ENCODE results near the gene ANO6.
"Not testable (repeated sequence)": the region's sequence is repeated elsewhere in the genome, so short reads cannot be mapped to it uniquely, and the experiment has no call there.

ANO6 gene

GRCh38 chr12:45353944-45354343, 138.0 kb downstream of the ANO6 start:
- DNase-seq: no peak

- no peak for DNase-seq
Observed at GRCh38 chr12:45354399-45354798, 138.5 kb downstream of the ANO6 start.

GRCh38 chr12:45355730-45356129, 139.8 kb downstream of the ANO6 start:
- DNase-seq: no peak

- no peak for DNase-seq
Observed at GRCh38 chr12:45356822-45357538, 141.1 kb downstream of the ANO6 start.

- no peak for DNase-seq
Observed at GRCh38 chr12:45357539-45358417, 141.9 kb downstream of the ANO6 start.

- DNase-seq: no peak
Observed at GRCh38 chr12:45362291-45362690, 146.4 kb downstream of the ANO6 start.

- DNase-seq: no peak
Observed at GRCh38 chr12:45363903-45364302, 148.0 kb downstream of the ANO6 start.

GRCh38 chr12:45368841-45369489, 153.1 kb downstream of the ANO6 start:
- no peak for DNase-seq

- DNase-seq: no peak
Observed at GRCh38 chr12:45377815-45378214, 161.9 kb downstream of the ANO6 start.

GRCh38 chr12:45379261-45379660, 163.4 kb downstream of the ANO6 start:
- no peak for DNase-seq

GRCh38 chr12:45381351-45381750, 165.5 kb downstream of the ANO6 start:
- DNase-seq: no peak

GRCh38 chr12:45388545-45388944, 172.7 kb downstream of the ANO6 start:
- peak; percentile 14 for DNase-seq

- no peak for DNase-seq
Observed at GRCh38 chr12:45389426-45389825, 173.5 kb downstream of the ANO6 start.

- not testable (repeated sequence) for DNase-seq
Observed at GRCh38 chr12:45397499-45397898, 181.6 kb downstream of the ANO6 start.

GRCh38 chr12:45398552-45398951, 182.7 kb downstream of the ANO6 start:
- DNase-seq: no peak

GRCh38 chr12:45400991-45401390, 185.1 kb downstream of the ANO6 start:
- no peak for DNase-seq

GRCh38 chr12:45402288-45402687, 186.4 kb downstream of the ANO6 start:
- DNase-seq: no peak

GRCh38 chr12:45406988-45407850, 191.3 kb downstream of the ANO6 start:
- no peak for DNase-seq

GRCh38 chr12:45407981-45408728, 192.3 kb downstream of the ANO6 start:
- no peak for DNase-seq

GRCh38 chr12:45408729-45409114, 192.8 kb downstream of the ANO6 start:
- no peak for DNase-seq

- no peak for DNase-seq
Observed at GRCh38 chr12:45409966-45410365, 194.1 kb downstream of the ANO6 start.

- DNase-seq: no peak
Observed at GRCh38 chr12:45411626-45412025, 195.7 kb downstream of the ANO6 start.

All from NCI-H748 treated with DMSO at 0.1 percent for 48 hours (cell line).